Measurements from ENCODE around the gene SPAG16. TPM values are rescaled to one million over a fixed set of nuclear protein-coding genes. Genes with fewer than 3 reads are reported as not detected.

Gene SPAG16
- total RNA-seq, 1 donor from 2014 or later: 20.6 TPM

GRCh38 chr2:214117054-214117453, 832.8 kb downstream of the SPAG16 start:
- TF ChIP-seq CTCF (IDR thresholded peaks at IDR 0.05; ENCODE audit: borderline replicate concordance): no peak
- Histone ChIP-seq H3K27ac (replicated peaks) (no peak overlapping the region), H3K36me3 (no peaks in the 10 kb centered on the region), H3K4me1 (no peaks in the 10 kb centered on the region), H3K9me3 (replicated peaks) (peaks cover 47% of the 10 kb centered on the region), H3K27me3 (ENCODE audit: low read depth) (no peaks in the 10 kb centered on the region), H3K4me3 (no peak overlapping the region)
- intact Hi-C loops (cut with micrococcal nuclease): no loop called here
- DNase-seq: no peak

GRCh38 chr2:214126135-214126534, 841.9 kb downstream of the SPAG16 start:
- no peak for TF ChIP-seq CTCF (IDR thresholded peaks at IDR 0.05; ENCODE audit: borderline replicate concordance)
- no peak overlapping the region for H3K4me3 ChIP-seq

GRCh38 chr2:214127170-214127569, 842.9 kb downstream of the SPAG16 start:
- H3K4me3 ChIP-seq: no peak overlapping the region
- H3K27me3 ChIP-seq (ENCODE audit: low read depth): no peaks in the 10 kb centered on the region
- no peak overlapping the region for H3K27ac ChIP-seq (replicated peaks)
- no peaks in the 10 kb centered on the region for H3K36me3 ChIP-seq
- no peak for TF ChIP-seq CTCF (IDR thresholded peaks at IDR 0.05; ENCODE audit: borderline replicate concordance)
- no peak for DNase-seq
- H3K9me3 ChIP-seq (replicated peaks): no peaks in the 10 kb centered on the region
- intact Hi-C loops (cut with micrococcal nuclease): no loop called here
- no peaks in the 10 kb centered on the region for H3K4me1 ChIP-seq

More at GRCh38 chr2:214126135-214126534, 841.9 kb downstream of the SPAG16 start:
- intact Hi-C loops (cut with micrococcal nuclease): no loop called here
- H3K27ac ChIP-seq (replicated peaks): no peak overlapping the region
- no peak for DNase-seq
- H3K9me3 ChIP-seq (replicated peaks): no peaks in the 10 kb centered on the region
- no peaks in the 10 kb centered on the region for H3K4me1 ChIP-seq
- H3K36me3 ChIP-seq: no peaks in the 10 kb centered on the region
- H3K27me3 ChIP-seq (ENCODE audit: low read depth): no peaks in the 10 kb centered on the region

GRCh38 chr2:214127571-214127970, 843.3 kb downstream of the SPAG16 start:
- Histone ChIP-seq H3K4me3 (no peak overlapping the region), H3K36me3 (no peaks in the 10 kb centered on the region), H3K27ac (replicated peaks) (no peak overlapping the region), H3K4me1 (no peaks in the 10 kb centered on the region), H3K9me3 (replicated peaks) (no peaks in the 10 kb centered on the region), H3K27me3 (ENCODE audit: low read depth) (no peaks in the 10 kb centered on the region)
- DNase-seq: no peak
- intact Hi-C loops (cut with micrococcal nuclease): no loop called here
- TF ChIP-seq CTCF (IDR thresholded peaks at IDR 0.05; ENCODE audit: borderline replicate concordance): no peak

- DNase-seq: no peak
- Histone ChIP-seq H3K27ac (replicated peaks) (no peak overlapping the region), H3K9me3 (replicated peaks) (no peaks in the 10 kb centered on the region), H3K36me3 (no peaks in the 10 kb centered on the region), H3K27me3 (ENCODE audit: low read depth) (no peaks in the 10 kb centered on the region), H3K4me3 (no peak overlapping the region), H3K4me1 (no peaks in the 10 kb centered on the region)
- intact Hi-C loops (cut with micrococcal nuclease): no loop called here
- no peak for TF ChIP-seq CTCF (IDR thresholded peaks at IDR 0.05; ENCODE audit: borderline replicate concordance)
These were observed 843.8 kb downstream of the SPAG16 start for GRCh38 chr2:214128040-214128439.

GRCh38 chr2:214130114-214130513, 845.9 kb downstream of the SPAG16 start:
- Histone ChIP-seq H3K27ac (replicated peaks) (no peak overlapping the region), H3K36me3 (no peaks in the 10 kb centered on the region), H3K27me3 (ENCODE audit: low read depth) (no peaks in the 10 kb centered on the region), H3K4me3 (no peak overlapping the region), H3K9me3 (replicated peaks) (peaks cover 4% of the 10 kb centered on the region), H3K4me1 (no peaks in the 10 kb centered on the region)
- TF ChIP-seq CTCF (IDR thresholded peaks at IDR 0.05; ENCODE audit: borderline replicate concordance): no peak
- intact Hi-C loops (cut with micrococcal nuclease): no loop called here
- DNase-seq: no peak
